Lower leg skin (tissue), 4 donors: Measurements from ENCODE around the gene CLDN6. TPM values are rescaled to one million over a fixed set of nuclear protein-coding genes. Genes with fewer than 3 reads are reported as not detected.

Experiments used
- DNase-seq, 2 donors: peaks; one replicate each; pipeline ENCODE4 v3.0.0-alpha.2; 2019; ENCODE audit warnings: low spot score in 2 of 2
- H3K4me3 ChIP-seq: fragments of 200-600 bp; sonication (generic); 2 replicates; pipeline ENCODE4 v1.5.1; 2017; ENCODE audit warnings: mild to moderate bottlenecking, low read depth; ENCODE audit not compliant: poor library complexity, severe bottlenecking
- POLR2A ChIP-seq, 2 donors: fragments of 450-650 bp; IDR thresholded peaks; one replicate each; pipeline ENCODE4 v1.6.1; 2016 to 2017; ENCODE audit warnings: antibody characterized with exemption in 2 of 2, mild to moderate bottlenecking in 1 of 2, moderate library complexity in 1 of 2
- WGBS, 2 donors: methylation state at CpG; one replicate each; pipeline ENCODE4 v1.1.5; 2018; 5-methylcytosine and 5-hydroxymethylcytosine counted together
- intact Hi-C: fragments of 100-400 bp; cut with DNase I; formaldehyde crosslinking; loops from one replicate; pipeline ENCODE4 v1.15.0; 2023; ENCODE audit warnings: low total_unique reads
- total RNA-seq, 4 donors: library from RNA; depleted of rRNA; stranded (reverse); fragments of >200 nt; gene quantifications; one replicate each; pipeline ENCODE4 v1.1.0, GENCODE V29; 2016
- TF ChIP-seq, protein P1 (sequence below), 3 donors: fragments of 450-650 bp; IDR thresholded peaks; one replicate each; pipeline ENCODE4 v1.5.1; 2016; ENCODE audit warnings: antibody characterized with exemption in 3 of 3, mild to moderate bottlenecking in 3 of 3, moderate library complexity in 2 of 3

The CLDN6 gene
- total RNA-seq, 4 donors from 2014 or later = not detected

DNA sequence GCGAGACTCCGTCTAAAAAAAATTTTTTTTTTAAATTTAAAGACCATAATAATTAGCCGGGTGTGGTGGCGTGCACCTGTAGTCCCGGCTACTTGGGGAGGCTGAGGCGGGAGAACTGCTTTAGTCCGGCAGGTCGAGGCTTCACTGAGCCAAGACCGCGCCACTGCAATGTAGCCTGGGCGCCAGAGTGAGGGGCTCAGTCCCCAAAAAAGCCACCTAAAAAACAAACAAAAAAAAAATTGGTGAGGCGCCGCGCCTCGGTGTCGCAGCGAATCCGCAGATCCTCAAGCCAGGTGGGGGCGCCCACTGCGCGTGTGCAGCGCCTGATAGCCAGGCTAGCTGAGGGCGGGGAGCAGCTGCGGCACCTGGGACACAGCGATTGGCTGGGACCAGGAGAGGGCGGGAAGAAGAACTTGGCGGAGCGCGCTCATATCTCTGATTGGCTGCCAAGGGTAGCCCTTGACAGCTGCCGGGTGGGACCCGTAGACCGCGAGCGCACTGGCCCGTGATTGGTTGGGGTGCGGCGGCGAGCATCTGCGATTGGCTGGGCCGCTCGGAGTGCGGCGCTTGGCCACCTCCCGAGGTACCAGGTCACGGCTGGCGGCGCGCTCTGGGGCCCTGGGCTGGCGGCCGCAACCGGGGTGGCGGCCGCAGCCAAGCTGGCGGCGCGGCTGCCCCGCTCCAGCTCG is 14.3 kb downstream of the CLDN6 start:
- peak; percentile 95 to 99 for DNase-seq
- 8 to 13% methylated on average over 39 to 45 of the region's 58 CpGs for WGBS, 2 donors
- TF ChIP-seq, protein P1, sequence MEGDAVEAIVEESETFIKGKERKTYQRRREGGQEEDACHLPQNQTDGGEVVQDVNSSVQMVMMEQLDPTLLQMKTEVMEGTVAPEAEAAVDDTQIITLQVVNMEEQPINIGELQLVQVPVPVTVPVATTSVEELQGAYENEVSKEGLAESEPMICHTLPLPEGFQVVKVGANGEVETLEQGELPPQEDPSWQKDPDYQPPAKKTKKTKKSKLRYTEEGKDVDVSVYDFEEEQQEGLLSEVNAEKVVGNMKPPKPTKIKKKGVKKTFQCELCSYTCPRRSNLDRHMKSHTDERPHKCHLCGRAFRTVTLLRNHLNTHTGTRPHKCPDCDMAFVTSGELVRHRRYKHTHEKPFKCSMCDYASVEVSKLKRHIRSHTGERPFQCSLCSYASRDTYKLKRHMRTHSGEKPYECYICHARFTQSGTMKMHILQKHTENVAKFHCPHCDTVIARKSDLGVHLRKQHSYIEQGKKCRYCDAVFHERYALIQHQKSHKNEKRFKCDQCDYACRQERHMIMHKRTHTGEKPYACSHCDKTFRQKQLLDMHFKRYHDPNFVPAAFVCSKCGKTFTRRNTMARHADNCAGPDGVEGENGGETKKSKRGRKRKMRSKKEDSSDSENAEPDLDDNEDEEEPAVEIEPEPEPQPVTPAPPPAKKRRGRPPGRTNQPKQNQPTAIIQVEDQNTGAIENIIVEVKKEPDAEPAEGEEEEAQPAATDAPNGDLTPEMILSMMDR (IDR thresholded peaks at IDR 0.05) = no peak
- TF ChIP-seq POLR2A (IDR thresholded peaks at IDR 0.05) = no peak
- intact Hi-C loops = no loop called here
- no peak overlapping the region for H3K4me3 ChIP-seq

DNA sequence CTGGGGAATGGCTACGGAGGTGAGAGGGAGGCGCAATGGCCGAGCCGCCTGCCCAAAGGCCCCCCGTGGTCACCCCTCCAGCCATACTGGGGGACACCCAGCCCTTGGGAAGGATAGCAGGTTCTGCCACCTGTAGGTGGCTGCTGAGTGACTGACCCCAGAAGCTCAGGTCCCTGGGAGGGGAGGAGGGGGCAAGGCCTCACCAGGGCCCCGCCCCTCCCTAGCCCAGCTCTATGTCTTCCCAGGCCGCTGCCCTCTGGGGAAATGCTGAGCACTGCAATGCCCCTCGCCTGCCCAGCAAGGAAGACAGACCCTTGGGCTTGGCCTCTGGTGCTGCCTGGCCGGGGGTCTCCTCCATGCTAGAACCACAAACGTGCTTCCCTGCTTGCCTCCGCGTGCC is 16.7 kb downstream of the CLDN6 start:
- no peak overlapping the region for H3K4me3 ChIP-seq
- DNase-seq = no peak
- TF ChIP-seq POLR2A (IDR thresholded peaks at IDR 0.05) = no peak
- TF ChIP-seq, protein P1 (IDR thresholded peaks at IDR 0.05) = no peak
- intact Hi-C loops = no loop called here
- 68 to 80% methylated on average over 10 to 12 of the region's 12 CpGs for WGBS, 2 donors

DNA sequence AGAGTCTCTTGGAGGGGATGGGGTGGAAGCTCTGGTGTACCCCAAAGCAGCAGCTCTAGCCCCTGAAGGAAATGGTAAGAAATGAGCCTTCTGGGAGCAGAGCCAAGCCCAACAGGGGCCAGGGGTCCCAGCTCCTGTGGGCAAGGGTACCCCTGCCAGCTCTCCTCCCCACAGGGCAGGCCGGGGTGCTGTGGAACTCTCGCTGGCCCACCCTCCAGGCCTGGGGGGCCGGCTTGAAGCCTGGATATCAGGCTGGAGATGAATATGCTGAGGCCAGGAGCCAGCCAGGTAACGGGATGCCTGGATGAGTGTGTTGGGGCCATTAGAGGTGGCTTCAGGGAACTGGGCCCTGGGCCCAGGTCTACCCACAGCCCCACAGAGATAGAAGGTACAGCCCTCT is 17.4 kb downstream of the CLDN6 start:
- TF ChIP-seq POLR2A (IDR thresholded peaks at IDR 0.05) = no peak
- TF ChIP-seq, protein P1 (IDR thresholded peaks at IDR 0.05) = no peak
- intact Hi-C loops = no loop called here
- WGBS, 2 donors = 74 to 86% methylated on average over 3 to 4 of the region's 4 CpGs
- no peak for DNase-seq
- no peak overlapping the region for H3K4me3 ChIP-seq

GRCh38 chr16:2999929-3000328 is 18.1 kb downstream of the CLDN6 start:
- H3K4me3 ChIP-seq = no peak overlapping the region
- WGBS, 2 donors = 85 to 89% methylated on average over 6 of the region's 6 CpGs
- no peak for DNase-seq
- TF ChIP-seq POLR2A (IDR thresholded peaks at IDR 0.05) = no peak
- TF ChIP-seq, protein P1 (IDR thresholded peaks at IDR 0.05) = no peak
- intact Hi-C loops = no loop called here

DNA sequence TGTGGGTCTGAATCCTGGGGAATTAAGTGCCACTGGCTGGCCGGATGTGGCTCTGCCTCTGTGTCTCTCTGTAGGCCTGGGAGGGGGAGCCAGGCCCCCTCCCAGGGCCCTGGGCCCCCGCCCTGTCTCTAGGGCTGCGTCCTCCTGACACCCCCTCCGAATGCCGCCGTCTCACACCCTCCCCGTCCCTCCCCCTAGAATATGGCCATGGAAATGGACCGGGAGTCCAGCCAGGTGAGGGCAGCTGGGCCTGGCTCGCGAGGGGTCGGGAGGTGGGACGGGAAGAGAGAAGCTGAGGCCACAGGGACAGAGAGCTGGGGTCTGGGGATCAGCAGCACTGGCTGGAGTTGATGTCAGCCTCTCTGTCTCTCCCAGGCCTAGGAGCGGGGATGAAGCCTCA is 21.7 kb downstream of the CLDN6 start:
- WGBS, 2 donors = 79 to 90% methylated on average over 10 to 13 of the region's 13 CpGs
- intact Hi-C loops = no loop called here
- no peak for DNase-seq
- no peak overlapping the region for H3K4me3 ChIP-seq
- no peak for TF ChIP-seq POLR2A (IDR thresholded peaks at IDR 0.05)
- TF ChIP-seq, protein P1 (IDR thresholded peaks at IDR 0.05) = no peak
